HCT116 (cell line): ENCODE results near the gene SORL1. TPM values are rescaled to one million over a fixed set of nuclear protein-coding genes. Genes with fewer than 3 reads are reported as not detected.

Experiments used
- ATAC-seq: fragments of 200-7000 bp; cut with Tn5 transposase; 2 replicates; pipeline ENCODE4 v1.9.1; 2020; ENCODE audit warnings: mild to moderate bottlenecking, moderate library complexity
- BruUV-seq: library from RNA; stranded (reverse); fragments of 400-500 nt; replicated peaks from 2 replicates; lab custom pipeline; 2021; lab: Mats Ljungman, UMichigan
- CTCF ChIA-PET: fragments of 300-600 bp; sonication (Branson Sonifier 250); formaldehyde crosslinking; loops from one replicate; lab custom pipeline; 2021; ENCODE audit warnings: antibody characterized with exemption; lab: Charles Lee
- POLR2A ChIA-PET: fragments of 300-600, 350-600 bp; sonication (Branson Sonifier 250); formaldehyde crosslinking; loops from one replicate; lab custom pipeline; 2021; ENCODE audit warnings: antibody characterized with exemption; lab: Charles Lee
- RAD21 ChIA-PET, 2 experiments: fragments of 300-600 bp; sonication (Branson Sonifier 250); formaldehyde crosslinking; loops; one replicate each; lab custom pipeline; 2023; ENCODE audit warnings: low total read pairs in 2 of 2; ENCODE audit not compliant: uncharacterized antibody in 2 of 2, unreplicated experiment in 2 of 2, low non-redundant PET in 1 of 2; lab: Charles Lee
- DNase-seq: peaks from one replicate; pipeline ENCODE4 v3.0.0-alpha.2; 2010; ENCODE audit warnings: low read depth, low spot score
- H2AFZ ChIP-seq: fragments of 200-600 bp; shearing (Covaris generic), sonication (generic); 2 replicates; pipeline ENCODE4 v1.6.1; 2017; ENCODE audit warnings: low read depth, mixed run types, mixed read lengths, antibody characterized with exemption, low read length; ENCODE audit not compliant: poor library complexity, severe bottlenecking
- H3K27ac ChIP-seq: 2 replicates; pipeline ENCODE4 v1.5.1; 2012; ENCODE audit warnings: low read depth, low read length
- H3K27me3 ChIP-seq: fragments of 200-600 bp; sonication (generic); 2 replicates; pipeline ENCODE4 v1.6.1; 2016; ENCODE audit warnings: mixed run types, low read length, mixed read lengths; ENCODE audit not compliant: insufficient read depth
- H3K36me3 ChIP-seq, 2 experiments: fragments of 200-500 bp in 1 of 2; fragments of 200-600 bp in 1 of 2; sonication (Bioruptor generic) in 1 of 2; sonication (generic) in 1 of 2; 2 replicates each; pipeline versions ENCODE4 v1.5.1 to v1.6.1; 2014 to 2016; ENCODE audit warnings: low read length in 2 of 2, inconsistent platforms in 1 of 2, mixed read lengths in 1 of 2, mixed run types in 1 of 2; ENCODE audit not compliant: insufficient read depth in 2 of 2, control insufficient read depth in 1 of 2
- H3K4me1 ChIP-seq, 2 experiments: fragments of 200-600 bp in 1 of 2; sonication (generic) in 1 of 2; 2 replicates each; pipeline versions ENCODE4 v1.5.1 to v1.6.1; 2012 to 2017; ENCODE audit warnings: low read length in 2 of 2, inconsistent platforms in 1 of 2, mild to moderate bottlenecking in 1 of 2, mixed read lengths in 1 of 2, mixed run types in 1 of 2, moderate library complexity in 1 of 2; ENCODE audit not compliant: insufficient read depth in 2 of 2, control insufficient read depth in 1 of 2
- H3K4me2 ChIP-seq: fragments of 200-600 bp; sonication (generic); 2 replicates; pipeline ENCODE4 v1.6.1; 2017; ENCODE audit warnings: mixed run types, low read length, mixed read lengths
- H3K4me3 ChIP-seq, 2 experiments: fragments of 200-600 bp in 1 of 2; sonication (generic) in 1 of 2; replicated peaks in 1 of 2; 2 replicates each; pipeline ENCODE4 v1.5.1; 2011 to 2016; ENCODE audit warnings: low read length in 2 of 2, control low read depth in 1 of 2, low read depth in 1 of 2, mild to moderate bottlenecking in 1 of 2, mixed read lengths in 1 of 2, mixed run types in 1 of 2
- H3K79me2 ChIP-seq: fragments of 200-600 bp; sonication (generic); 2 replicates; pipeline ENCODE4 v1.6.1; 2017; ENCODE audit warnings: mild to moderate bottlenecking, mixed run types, low read length, moderate library complexity, mixed read lengths; ENCODE audit not compliant: insufficient read depth
- H3K9ac ChIP-seq: fragments of 200-600 bp; sonication (generic); 2 replicates; pipeline ENCODE4 v1.6.1; 2016; ENCODE audit warnings: low read length, mixed read lengths
- H3K9me2 ChIP-seq: fragments of 200-600 bp; sonication (generic), shearing (Covaris generic); 2 replicates; pipeline ENCODE4 v1.6.1; 2017; ENCODE audit warnings: mixed run types, mild to moderate bottlenecking, moderate library complexity; ENCODE audit not compliant: insufficient read depth
- H3K9me3 ChIP-seq, 2 experiments: fragments of 200-500 bp in 1 of 2; fragments of 200-600 bp in 1 of 2; sonication (Bioruptor generic) in 1 of 2; sonication (generic) in 1 of 2; 2 replicates each; pipeline ENCODE4 v1.6.1; 2014 to 2017; ENCODE audit warnings: low read length in 2 of 2, mixed read lengths in 2 of 2, inconsistent platforms in 1 of 2, low read depth in 1 of 2, mild to moderate bottlenecking in 1 of 2, mixed run types in 1 of 2, moderate library complexity in 1 of 2; ENCODE audit not compliant: control insufficient read depth in 1 of 2, insufficient read depth in 1 of 2
- H4K20me1 ChIP-seq: fragments of 200-600 bp; sonication (generic), shearing (Covaris generic); 2 replicates; pipeline ENCODE4 v1.6.1; 2017; ENCODE audit warnings: mixed run types, mild to moderate bottlenecking, moderate library complexity; ENCODE audit not compliant: insufficient read depth
- CBX3 ChIP-seq: IDR thresholded peaks from 2 replicates; pipeline ENCODE4 v1.6.1; 2012; ENCODE audit warnings: low read depth
- CEBPB ChIP-seq: IDR thresholded peaks from 2 replicates; pipeline ENCODE4 v1.6.1; 2012; ENCODE audit warnings: low read depth
- POLR2AphosphoS5 ChIP-seq: IDR thresholded peaks from 2 replicates; pipeline ENCODE4 v1.6.1; 2011; ENCODE audit warnings: mild to moderate bottlenecking, low read depth, low read length, moderate library complexity
- RAD21 ChIP-seq: IDR thresholded peaks from 2 replicates; pipeline ENCODE4 v1.6.1; 2012; ENCODE audit warnings: low read depth, mild to moderate bottlenecking
- SIN3A ChIP-seq: IDR thresholded peaks from 2 replicates; pipeline ENCODE4 v1.6.1; 2012; ENCODE audit warnings: low read depth
- SP1 ChIP-seq: IDR thresholded peaks from 2 replicates; pipeline ENCODE4 v1.6.1; 2012; ENCODE audit warnings: low read depth
- YY1 ChIP-seq: IDR thresholded peaks from 2 replicates; pipeline ENCODE4 v1.6.1; 2011; ENCODE audit warnings: low read length, low read depth, moderate library complexity, mild to moderate bottlenecking; ENCODE audit not compliant: insufficient replicate concordance; ENCODE audit errors: extremely low read depth
- intact Hi-C: fragments of 100-400 bp; cut with micrococcal nuclease; formaldehyde crosslinking; loops from 2 replicates; pipeline ENCODE4 v1.10.0; 2022
- total RNA-seq: library from RNA; stranded (reverse); gene quantifications from one replicate; pipeline ENCODE4 v1.2.1, GENCODE V29; 2021; ENCODE audit not compliant: unreplicated experiment
- TF ChIP-seq, protein P1 (sequence below), 3 experiments: fragments of 200-600 bp in 1 of 3; sonication (generic) in 1 of 3; IDR thresholded peaks in 2 of 3; conservative IDR thresholded peaks in 1 of 3; 2 replicates each; pipeline ENCODE4 v1.5.1; 2012 to 2017; ENCODE audit warnings: low read depth in 2 of 3, low read length in 2 of 3, antibody characterized with exemption in 1 of 3, borderline replicate concordance in 1 of 3, control low read depth in 1 of 3, mild to moderate bottlenecking in 1 of 3, mixed read lengths in 1 of 3, mixed run types in 1 of 3, moderate library complexity in 1 of 3; ENCODE audit not compliant: insufficient read depth in 1 of 3
- TF ChIP-seq, protein P2 (sequence below): IDR thresholded peaks from 2 replicates; pipeline ENCODE4 v1.6.1; 2012

Gene SORL1
- total RNA-seq, 1 experiment from 2014 or later = 17.4 TPM

DNA sequence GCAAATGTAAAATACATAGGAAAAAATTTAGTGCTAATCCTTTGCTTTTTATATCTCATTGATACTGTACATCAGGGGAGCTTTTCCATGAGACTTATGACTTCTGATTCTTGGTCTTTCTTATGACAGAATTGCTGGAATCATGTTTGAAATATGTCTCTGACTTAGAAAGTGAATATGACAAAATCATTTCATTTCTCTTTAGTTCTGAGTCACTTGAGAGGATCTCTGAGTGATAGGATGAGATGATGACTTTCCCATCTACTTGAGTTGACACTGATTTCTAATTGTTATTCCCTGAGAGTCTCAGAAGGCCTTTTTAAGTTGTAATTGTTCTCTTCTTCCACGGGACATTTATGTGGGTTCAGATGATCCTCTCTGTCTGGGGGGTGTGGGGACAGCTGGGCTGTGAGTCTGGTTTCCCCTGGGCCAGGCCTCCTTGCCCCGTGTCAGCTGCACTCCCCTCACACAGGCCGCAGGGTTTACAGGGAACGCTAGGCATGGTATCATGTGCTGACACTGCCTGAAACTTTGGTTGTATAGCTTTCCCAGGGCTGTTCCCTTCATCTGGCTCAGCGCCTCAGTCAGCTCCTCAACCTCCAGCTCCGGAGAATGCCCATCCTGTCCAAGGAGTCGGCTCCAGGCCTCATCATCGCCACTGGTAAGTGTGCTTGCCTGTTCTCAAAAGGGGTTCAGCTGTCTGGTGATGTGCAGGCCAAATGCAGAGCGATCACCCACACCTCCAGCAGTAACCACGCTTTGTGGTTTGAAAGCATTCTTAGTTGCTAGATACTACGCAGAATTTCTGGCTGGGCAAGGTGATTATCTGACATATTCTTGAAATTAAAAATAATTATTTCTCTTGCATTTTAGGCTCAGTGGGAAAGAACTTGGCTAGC is 70.2 kb downstream of the SORL1 start:
- no peak overlapping the region for H3K27ac ChIP-seq

More for the DNA sequence above, 70.2 kb downstream of the SORL1 start:
- no peak for ATAC-seq
- TF ChIP-seq YY1 = no peak
- no peak for TF ChIP-seq SP1
- TF ChIP-seq CEBPB = no peak
- TF ChIP-seq, protein P1, sequence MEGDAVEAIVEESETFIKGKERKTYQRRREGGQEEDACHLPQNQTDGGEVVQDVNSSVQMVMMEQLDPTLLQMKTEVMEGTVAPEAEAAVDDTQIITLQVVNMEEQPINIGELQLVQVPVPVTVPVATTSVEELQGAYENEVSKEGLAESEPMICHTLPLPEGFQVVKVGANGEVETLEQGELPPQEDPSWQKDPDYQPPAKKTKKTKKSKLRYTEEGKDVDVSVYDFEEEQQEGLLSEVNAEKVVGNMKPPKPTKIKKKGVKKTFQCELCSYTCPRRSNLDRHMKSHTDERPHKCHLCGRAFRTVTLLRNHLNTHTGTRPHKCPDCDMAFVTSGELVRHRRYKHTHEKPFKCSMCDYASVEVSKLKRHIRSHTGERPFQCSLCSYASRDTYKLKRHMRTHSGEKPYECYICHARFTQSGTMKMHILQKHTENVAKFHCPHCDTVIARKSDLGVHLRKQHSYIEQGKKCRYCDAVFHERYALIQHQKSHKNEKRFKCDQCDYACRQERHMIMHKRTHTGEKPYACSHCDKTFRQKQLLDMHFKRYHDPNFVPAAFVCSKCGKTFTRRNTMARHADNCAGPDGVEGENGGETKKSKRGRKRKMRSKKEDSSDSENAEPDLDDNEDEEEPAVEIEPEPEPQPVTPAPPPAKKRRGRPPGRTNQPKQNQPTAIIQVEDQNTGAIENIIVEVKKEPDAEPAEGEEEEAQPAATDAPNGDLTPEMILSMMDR (IDR thresholded peaks at IDR 0.05 in 2 of 3, conservative IDR thresholded peaks at IDR 0.05 in 1 of 3; ENCODE audit: borderline replicate concordance in 1 of 3, insufficient read depth in 1 of 3, low read depth in 2 of 3, low read length in 2 of 3) = no peak
- TF ChIP-seq POLR2AphosphoS5 = no peak
- TF ChIP-seq CBX3 = no peak
- TF ChIP-seq, protein P2, sequence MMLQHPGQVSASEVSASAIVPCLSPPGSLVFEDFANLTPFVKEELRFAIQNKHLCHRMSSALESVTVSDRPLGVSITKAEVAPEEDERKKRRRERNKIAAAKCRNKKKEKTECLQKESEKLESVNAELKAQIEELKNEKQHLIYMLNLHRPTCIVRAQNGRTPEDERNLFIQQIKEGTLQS = no peak
- no peak for TF ChIP-seq SIN3A
- TF ChIP-seq RAD21 = no peak
- RAD21 ChIA-PET = no interaction called here
- Histone ChIP-seq H3K9me2 (no peaks in the 10 kb centered on the region), H3K79me2 (no peaks in the 10 kb centered on the region), H3K36me3 (no peaks in the 10 kb centered on the region), H3K4me2 (no peak overlapping the region), H3K9me3 (peaks cover 0 to 6% of the 10 kb centered on the region in 2 experiments; a peak in 1 of 4 replicates), H3K4me1 (no peaks in the 10 kb centered on the region), H3K4me3 (no peak overlapping the region), H2AFZ (no peak overlapping the region), H4K20me1 (no peaks in the 10 kb centered on the region), H3K9ac (no peak overlapping the region), H3K27me3 (no peaks in the 10 kb centered on the region)
- no peak for DNase-seq
- CTCF ChIA-PET = no interaction called here
- BruUV-seq = no TSS peak
- POLR2A ChIA-PET = no interaction called here
- intact Hi-C loops = no loop called here
